Keratinocyte (primary cell): ENCODE data around the gene PLXNA2. TPM values are rescaled to one million over a fixed set of nuclear protein-coding genes. Genes with fewer than 3 reads are reported as not detected.

ENCODE experiments used
- DNase-seq: peaks from one replicate; pipeline ENCODE4 v3.0.0-alpha.2; 2011; ENCODE audit warnings: low read depth, missing footprints, low spot score
- FAIRE-seq: peaks from 2 replicates; lab custom pipeline; 2011; peaks lifted over from hg19 to GRCh38; lab: Jason Lieb, UNC
- H2AFZ ChIP-seq: 2 replicates; pipeline ENCODE4 v1.6.0; 2012; ENCODE audit warnings: low read length, control low read depth, inconsistent platforms; ENCODE audit not compliant: control insufficient read depth
- H3K27ac ChIP-seq: 2 replicates; pipeline ENCODE4 v1.5.1; 2011; ENCODE audit warnings: low read length; ENCODE audit not compliant: control insufficient read depth, insufficient read depth
- H3K27me3 ChIP-seq: 3 replicates; pipeline ENCODE4 v1.6.0; 2011; ENCODE audit warnings: low read length; ENCODE audit not compliant: control insufficient read depth, insufficient read depth; ENCODE audit errors: extremely low read depth
- H3K36me3 ChIP-seq, 2 experiments: 2 replicates in 1 of 2; 3 replicates in 1 of 2; pipeline ENCODE4 v1.5.1; 2011; ENCODE audit warnings: low read length in 2 of 2, mild to moderate bottlenecking in 1 of 2; ENCODE audit not compliant: control insufficient read depth in 2 of 2, insufficient read depth in 2 of 2; ENCODE audit errors: extremely low read depth in 1 of 2
- H3K4me1 ChIP-seq: 3 replicates; pipeline ENCODE4 v1.5.1; 2011; ENCODE audit warnings: low read length; ENCODE audit not compliant: control insufficient read depth, insufficient read depth; ENCODE audit errors: extremely low read depth
- H3K4me2 ChIP-seq: 3 replicates; pipeline ENCODE4 v1.6.0; 2011; ENCODE audit warnings: low read depth, low read length; ENCODE audit not compliant: control insufficient read depth, insufficient read depth; ENCODE audit errors: extremely low read depth
- H3K4me3 ChIP-seq, 3 experiments: fragments of 200-600 bp in 1 of 3; sonication (generic) in 1 of 3; 2 replicates in 2 of 3; 3 replicates in 1 of 3; pipeline ENCODE4 v1.5.1; 2011 to 2016; ENCODE audit warnings: low read length in 3 of 3, mild to moderate bottlenecking in 3 of 3, control low read depth in 2 of 3, inconsistent platforms in 1 of 3, low read depth in 1 of 3, mixed read lengths in 1 of 3, mixed run types in 1 of 3, moderate library complexity in 1 of 3; ENCODE audit not compliant: control insufficient read depth in 2 of 3, insufficient read depth in 2 of 3; ENCODE audit errors: extremely low read depth in 1 of 3
- H3K79me2 ChIP-seq: 2 replicates; pipeline ENCODE4 v1.6.0; 2012; ENCODE audit warnings: low read length; ENCODE audit not compliant: control insufficient read depth, insufficient read depth
- H3K9ac ChIP-seq: 3 replicates; pipeline ENCODE4 v1.6.0; 2011; ENCODE audit warnings: low read length; ENCODE audit not compliant: control insufficient read depth, insufficient read depth; ENCODE audit errors: extremely low read depth
- H3K9me1 ChIP-seq: 3 replicates; pipeline ENCODE4 v1.6.0; 2011; ENCODE audit warnings: low read length; ENCODE audit not compliant: control insufficient read depth, insufficient read depth; ENCODE audit errors: extremely low read depth
- H3K9me3 ChIP-seq: 2 replicates; pipeline ENCODE4 v1.5.1; 2012; ENCODE audit warnings: low read depth, low read length; ENCODE audit not compliant: control insufficient read depth
- H4K20me1 ChIP-seq: 3 replicates; pipeline ENCODE4 v1.6.0; 2011; ENCODE audit warnings: low read length; ENCODE audit not compliant: control insufficient read depth, insufficient read depth; ENCODE audit errors: extremely low read depth
- CTCF ChIP-seq, 3 experiments: IDR thresholded peaks in 1 of 3; conservative IDR thresholded peaks in 1 of 3; optimal IDR thresholded peaks in 1 of 3; 2 replicates in 2 of 3; 3 replicates in 1 of 3; pipeline versions ENCODE3 to v1.5.1; 2011; ENCODE audit warnings: low read length in 3 of 3, mild to moderate bottlenecking in 3 of 3, moderate library complexity in 2 of 3, control low read depth in 1 of 3, inconsistent platforms in 1 of 3; ENCODE audit not compliant: insufficient read depth in 2 of 3; ENCODE audit errors: extremely low read depth in 1 of 3
- EZH2 ChIP-seq: IDR thresholded peaks from one replicate; pipeline ENCODE4 v1.6.1; 2012; ENCODE audit warnings: inconsistent platforms, mild to moderate bottlenecking, low read length, moderate library complexity
- dilution Hi-C: fragments of 300-500 bp; cut with MboI; formaldehyde crosslinking; loops from one replicate; pipeline ENCODE4 v1.7.0; 2020; ENCODE audit warnings: low sequenced_read_pairs; ENCODE audit not compliant: extremely low pct_ligation_motif_present
- polyA plus RNA-seq, 5 experiments: library from polyadenylated mRNA; depleted of rRNA in 3 of 5; stranded (reverse) in 3 of 5; stranded (forward) in 1 of 5; unstranded in 1 of 5; fragments of >200 nt; gene quantifications; 1 replicate in 1 of 5; 2 replicates in 3 of 5; 3 replicates in 1 of 5; pipeline versions ENCODE4 v1.2.1 to v1.2.3, GENCODE V29; 2011 to 2012; ENCODE audit warnings: missing spikeins in 2 of 5, low read depth in 1 of 5, low replicate concordance in 1 of 5

Gene PLXNA2
- polyA plus RNA-seq, 1 donor (not counting 4 experiments of a cell fraction or from before 2014, with no cell fraction given) = 6.7 TPM

GRCh38 chr1:208248991-208249696, 5.0 kb upstream of the PLXNA2 start:
- Histone ChIP-seq H3K27me3 (no peaks in the 10 kb centered on the region), H3K36me3 (no peaks in the 10 kb centered on the region), H2AFZ (no peak overlapping the region), H3K79me2 (no peaks in the 10 kb centered on the region), H3K4me1 (peaks cover 11% of the 10 kb centered on the region), H3K4me2 (no peak overlapping the region), H3K9ac (no peak overlapping the region), H3K4me3 (no peak overlapping the region), H3K27ac (no peak overlapping the region), H3K9me3 (no peaks in the 10 kb centered on the region), H4K20me1 (no peaks in the 10 kb centered on the region), H3K9me1 (no peaks in the 10 kb centered on the region)
- no peak for FAIRE-seq
- DNase-seq = no peak
- dilution Hi-C loops = no loop called here
- TF ChIP-seq EZH2 (no peak), CTCF (optimal IDR thresholded peaks at IDR 0.05 in 1 of 3, IDR thresholded peaks at IDR 0.05 in 1 of 3, conservative IDR thresholded peaks at IDR 0.05 in 1 of 3; ENCODE audit: extremely low read depth in 1 of 3, insufficient read depth in 2 of 3, low read length in 3 of 3) (no peak)

- no peak overlapping the region for H2AFZ ChIP-seq
- H3K79me2 ChIP-seq = peaks cover 6% of the 10 kb centered on the region
- no peak overlapping the region for H3K4me3 ChIP-seq
- H3K27me3 ChIP-seq = no peaks in the 10 kb centered on the region
- no peaks in the 10 kb centered on the region for H3K9me3 ChIP-seq
- H3K9me1 ChIP-seq = no peaks in the 10 kb centered on the region
- H3K27ac ChIP-seq = no peak overlapping the region
- DNase-seq (no peak), FAIRE-seq (no peak)
- TF ChIP-seq EZH2 = no peak
- TF ChIP-seq CTCF (optimal IDR thresholded peaks at IDR 0.05 in 1 of 3, IDR thresholded peaks at IDR 0.05 in 1 of 3, conservative IDR thresholded peaks at IDR 0.05 in 1 of 3; ENCODE audit: extremely low read depth in 1 of 3, insufficient read depth in 2 of 3, low read length in 3 of 3) = no peak
- peaks cover 11% of the 10 kb centered on the region for H3K4me1 ChIP-seq
- H3K9ac ChIP-seq = no peak overlapping the region
- H3K36me3 ChIP-seq = no peaks in the 10 kb centered on the region
- H4K20me1 ChIP-seq = no peaks in the 10 kb centered on the region
- dilution Hi-C loops = no loop called here
- H3K4me2 ChIP-seq = no peak overlapping the region
These were observed 4.2 kb upstream of the PLXNA2 start for GRCh38 chr1:208248307-208248801.
